HG03342 (cell line): ENCODE results near the gene ITGA1.

Source experiments
- ATAC-seq: cut with Tn5 transposase; IDR thresholded peaks from one replicate; pipeline ENCODE4 v1.9.1; 2021; ENCODE audit warnings: mild to moderate bottlenecking, moderate library complexity; ENCODE audit not compliant: unreplicated experiment

Gene ITGA1

DNA sequence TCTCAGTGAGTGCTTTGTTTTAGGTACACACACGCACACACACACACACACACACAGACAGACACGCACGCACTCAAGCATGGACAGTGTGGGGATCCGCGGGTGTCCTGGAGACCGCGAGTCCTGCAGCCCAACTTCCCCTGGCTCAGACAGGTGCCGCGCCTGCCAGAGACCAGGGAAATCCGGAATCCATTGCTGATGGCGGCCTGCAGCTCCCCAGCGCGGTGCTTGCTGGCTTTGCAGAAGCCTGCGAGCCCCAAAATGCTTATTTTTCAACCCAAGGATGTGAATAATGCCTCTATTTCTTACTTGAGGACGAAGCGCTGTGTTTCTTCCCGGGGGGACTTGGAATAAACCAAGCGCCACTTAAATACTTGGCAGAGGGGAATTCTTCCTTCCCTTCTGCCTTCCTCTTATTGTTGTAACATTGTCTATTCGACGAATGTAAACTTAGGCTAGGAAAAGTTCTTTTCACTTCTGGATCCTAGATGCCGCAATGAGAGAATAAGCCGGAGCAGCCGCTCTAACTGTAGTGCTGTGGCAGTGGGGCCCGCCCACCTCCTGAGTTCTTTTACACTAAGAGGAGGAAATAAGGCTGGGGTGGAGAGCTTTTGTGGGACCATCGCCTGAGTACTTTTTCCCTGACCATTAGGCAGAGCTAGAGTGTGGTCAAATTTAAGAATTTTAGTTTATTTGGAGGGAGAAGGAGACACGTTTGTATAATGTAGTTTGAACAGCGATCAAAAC is 202.2 kb downstream of the ITGA1 start:
- ATAC-seq = peak; percentile 40

DNA sequence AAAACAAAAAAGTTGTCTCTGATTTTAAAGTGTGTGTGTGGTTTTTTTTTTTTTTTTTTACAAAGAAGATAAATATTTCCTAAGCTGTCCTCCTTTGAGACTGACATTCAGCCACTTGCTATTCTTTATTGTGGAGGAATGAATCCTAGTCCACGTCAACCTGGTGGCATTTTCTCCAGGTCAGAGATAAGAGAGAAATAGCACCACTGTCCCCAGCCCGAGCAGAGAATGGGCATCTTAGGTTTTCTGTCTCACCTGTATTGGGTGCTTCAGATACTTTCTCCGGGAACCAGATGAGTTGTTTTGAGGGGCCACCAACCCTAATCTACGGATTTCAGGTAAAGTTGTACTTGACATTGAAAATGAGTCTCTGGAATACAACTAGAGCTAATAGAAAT is 202.8 kb downstream of the ITGA1 start:
- no peak for ATAC-seq

DNA sequence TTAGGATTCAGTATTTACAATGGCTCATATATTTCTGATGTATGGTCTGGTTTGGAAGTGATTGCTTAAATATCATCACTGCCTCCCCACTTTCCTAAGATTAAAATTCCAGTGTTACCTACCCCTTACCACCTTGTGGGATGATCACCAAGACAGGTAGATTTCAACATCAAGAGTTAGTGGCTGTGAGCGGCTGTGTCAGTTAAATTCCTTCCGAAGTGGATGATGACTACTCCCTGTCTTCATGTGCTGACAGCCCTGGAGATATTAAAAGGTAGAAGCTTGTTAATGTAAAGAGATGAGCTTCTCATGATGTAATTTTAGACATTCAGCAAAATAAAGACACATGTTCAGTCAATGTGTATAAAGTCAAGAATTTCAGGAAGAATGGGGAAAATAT is 205.7 kb downstream of the ITGA1 start:
- no peak for ATAC-seq

GRCh38 chr5:52994266-52994665 is 206.6 kb downstream of the ITGA1 start:
- no peak for ATAC-seq

DNA sequence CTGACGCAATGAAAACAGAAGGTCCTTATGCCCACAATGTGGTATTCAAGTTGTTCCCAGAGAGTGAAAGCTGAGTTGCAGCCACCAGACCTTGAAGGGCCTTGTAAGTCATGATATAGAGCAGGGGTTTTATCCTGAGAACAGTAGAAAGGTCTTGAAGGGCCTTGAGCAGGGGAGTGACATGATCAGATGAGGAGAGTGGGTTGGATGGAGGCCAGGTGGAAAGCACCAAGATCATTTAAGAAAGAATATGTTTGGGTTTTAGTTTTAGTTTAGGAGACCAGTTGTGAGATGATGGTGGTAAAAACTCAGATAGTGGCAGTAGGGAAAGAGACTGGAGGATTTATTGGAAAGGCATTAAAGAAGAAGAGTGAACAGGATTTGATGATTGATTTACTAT is 207.4 kb downstream of the ITGA1 start:
- no peak for ATAC-seq

GRCh38 chr5:52995914-52996313 is 208.2 kb downstream of the ITGA1 start:
- no peak for ATAC-seq

GRCh38 chr5:52996979-52997378 is 209.3 kb downstream of the ITGA1 start:
- ATAC-seq = no peak

- ATAC-seq = no peak
Measured at GRCh38 chr5:52997424-52997823, 209.7 kb downstream of the ITGA1 start.

DNA sequence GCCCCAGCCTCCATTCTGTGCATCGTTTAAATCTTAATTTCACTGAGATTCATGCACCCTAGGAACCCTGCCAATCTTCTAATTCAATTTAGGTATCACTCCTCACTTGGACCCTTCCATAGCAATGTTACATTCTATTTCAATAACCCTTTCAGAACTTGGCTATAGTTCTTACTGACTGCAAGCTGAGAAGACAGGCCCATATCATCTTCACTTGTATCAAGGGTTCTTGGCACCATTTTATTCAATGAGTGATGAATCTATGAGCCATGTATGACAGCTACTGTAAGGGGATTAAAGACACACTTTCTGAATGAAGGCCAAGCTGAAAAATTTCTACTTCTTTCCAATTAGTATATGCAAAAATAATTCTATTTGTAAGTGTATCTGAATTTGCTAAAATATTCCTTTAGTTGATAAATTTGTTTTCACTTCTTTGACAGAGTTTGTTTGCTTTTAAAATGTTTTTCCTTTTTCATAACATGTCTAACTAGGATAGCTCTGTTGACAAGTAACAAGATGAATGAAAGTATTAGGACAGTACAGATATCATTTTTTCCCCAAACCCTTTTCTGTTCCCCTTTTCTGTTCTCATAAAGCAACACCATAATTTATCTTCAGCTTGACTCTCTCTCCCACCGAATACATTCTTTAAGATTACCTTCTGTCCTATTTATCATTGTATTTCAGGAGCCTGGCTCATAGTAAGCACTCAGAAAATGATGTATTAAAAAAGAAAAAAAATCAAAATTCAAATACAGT is 211.0 kb downstream of the ITGA1 start:
- ATAC-seq = no peak

- ATAC-seq = peak; percentile 43
Measured at GRCh38 chr5:52999344-52999949, 211.7 kb downstream of the ITGA1 start.

GRCh38 chr5:53001541-53001940 is 213.8 kb downstream of the ITGA1 start:
- no peak for ATAC-seq

GRCh38 chr5:53002491-53002890 is 214.8 kb downstream of the ITGA1 start:
- no peak for ATAC-seq

DNA sequence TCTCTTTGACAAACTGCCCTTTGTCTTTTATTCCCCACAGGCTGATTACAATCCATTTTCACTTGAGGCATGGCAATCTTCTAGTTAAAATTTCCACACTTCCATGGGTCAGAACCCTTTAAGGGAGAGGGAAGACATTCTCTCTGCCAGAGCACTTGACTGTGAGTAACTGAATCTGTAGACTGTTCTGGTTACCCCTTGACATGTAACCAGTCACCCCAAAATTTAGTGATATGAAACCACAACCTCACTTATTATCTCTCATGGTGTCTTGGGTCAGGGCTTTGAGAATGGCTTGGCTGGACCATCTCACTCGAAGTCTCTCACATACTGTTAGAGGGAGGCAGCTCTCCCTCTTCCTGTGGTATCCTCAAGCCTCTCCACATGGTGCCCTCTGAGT is 215.4 kb downstream of the ITGA1 start:
- ATAC-seq = no peak

DNA sequence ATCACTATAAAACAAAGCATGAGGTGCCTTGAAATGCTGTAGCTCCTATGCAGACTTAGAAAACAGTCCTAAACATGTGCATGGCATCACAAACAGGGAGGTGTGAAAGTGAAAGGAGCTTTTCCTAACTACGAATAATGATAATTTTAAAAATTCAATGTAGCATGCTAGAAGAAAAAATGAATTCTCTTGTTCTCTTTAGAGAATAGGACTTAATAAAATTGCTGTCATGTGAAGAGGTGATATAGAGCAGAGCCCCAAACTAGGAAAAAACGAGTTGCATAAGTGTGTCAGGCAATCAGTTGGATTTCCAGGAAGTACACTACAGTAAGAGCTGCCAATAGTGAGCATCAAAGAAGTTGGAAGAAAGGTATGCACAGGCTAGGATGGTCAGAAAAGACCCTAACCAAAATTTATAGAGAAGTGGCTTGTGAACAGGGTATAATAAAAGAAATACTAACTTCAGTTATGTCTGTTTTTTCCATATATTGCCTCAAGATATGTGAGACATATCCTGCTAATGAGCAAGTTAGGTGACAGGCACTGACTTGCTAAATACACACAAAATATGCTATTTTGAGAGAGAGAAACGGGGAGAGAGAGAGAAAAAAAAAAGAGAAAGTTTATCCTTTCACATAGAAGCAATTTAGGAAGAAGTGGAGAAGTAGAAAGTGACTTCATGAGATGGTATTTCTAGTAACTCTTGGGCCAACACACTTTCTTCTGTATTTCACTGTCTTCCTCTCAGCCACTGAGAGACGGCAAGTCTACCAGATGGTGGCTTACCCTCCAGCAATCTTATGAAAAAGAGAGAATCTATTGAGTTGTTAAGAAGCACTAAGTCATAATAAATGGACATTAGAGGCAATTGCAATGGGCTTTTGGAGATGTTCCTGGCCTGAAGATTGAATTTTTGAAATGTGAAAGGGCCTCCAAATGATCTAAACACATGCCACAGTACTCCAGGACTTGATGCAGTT is 219.5 kb downstream of the ITGA1 start:
- ATAC-seq = no peak

- peak; percentile 98 for ATAC-seq
Measured at GRCh38 chr5:53008751-53009150, 221.0 kb downstream of the ITGA1 start.
